ENCODE results near the gene NAT14.

The NAT14 gene

DNA sequence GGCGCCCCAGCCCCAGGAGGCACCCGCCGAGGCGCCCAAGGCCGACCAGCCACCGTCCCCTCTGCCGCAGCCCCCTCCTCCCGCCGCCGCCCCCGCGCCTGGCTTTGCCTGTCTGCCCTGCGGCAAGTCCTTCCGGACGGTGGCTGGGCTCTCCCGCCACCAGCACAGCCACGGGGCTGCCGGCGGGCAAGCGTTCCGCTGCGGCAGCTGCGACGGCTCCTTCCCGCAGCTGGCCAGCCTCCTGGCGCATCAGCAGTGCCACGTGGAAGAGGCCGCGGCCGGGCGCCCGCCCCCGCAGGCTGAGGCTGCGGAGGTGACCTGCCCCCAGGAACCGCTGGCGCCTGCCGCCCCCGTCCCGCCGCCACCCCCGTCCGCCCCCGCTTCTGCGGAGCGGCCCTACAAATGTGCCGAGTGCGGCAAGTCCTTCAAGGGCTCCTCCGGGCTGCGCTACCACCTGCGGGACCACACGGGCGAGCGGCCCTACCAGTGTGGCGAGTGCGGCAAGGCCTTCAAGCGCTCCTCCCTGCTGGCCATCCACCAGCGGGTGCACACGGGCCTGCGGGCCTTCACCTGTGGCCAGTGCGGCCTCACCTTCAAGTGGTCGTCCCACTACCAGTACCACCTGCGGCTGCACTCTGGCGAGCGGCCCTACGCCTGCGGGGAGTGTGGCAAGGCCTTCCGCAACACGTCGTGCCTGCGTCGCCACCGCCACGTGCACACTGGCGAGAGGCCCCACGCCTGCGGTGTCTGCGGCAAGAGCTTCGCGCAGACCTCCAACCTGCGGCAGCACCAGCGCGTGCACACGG is 2.6 kb upstream of the NAT14 start:
- POLR2A ChIA-PET (ENCODE audit: low non-redundant PET) = no interaction called here
- no peak for TF ChIP-seq CTCF (conservative IDR thresholded peaks at IDR 0.05; ENCODE audit: low read depth)
- H3K27ac ChIP-seq = no peak overlapping the region
- no peak for DNase-seq (ENCODE audit: low spot score)
- CTCF ChIA-PET = interaction anchor here (0.5 kb wide), 1 partner anchor 149 kb away, joined by 3 read pairs; no protein-coding TSS in a partner anchor

GRCh38 chr19:55482967-55483705 is 1.9 kb upstream of the NAT14 start:
- no peak for TF ChIP-seq CTCF (conservative IDR thresholded peaks at IDR 0.05; ENCODE audit: low read depth)
- ChIA-PET POLR2A (ENCODE audit: low non-redundant PET) (no interaction called here), CTCF (interaction anchor here (2.7 kb wide), 1 partner anchor 15 kb away, joined by 10 read pairs; no protein-coding TSS in a partner anchor)
- H3K27ac ChIP-seq = peak overlapping the region; percentile 99
- no peak for DNase-seq (ENCODE audit: low spot score)

DNA sequence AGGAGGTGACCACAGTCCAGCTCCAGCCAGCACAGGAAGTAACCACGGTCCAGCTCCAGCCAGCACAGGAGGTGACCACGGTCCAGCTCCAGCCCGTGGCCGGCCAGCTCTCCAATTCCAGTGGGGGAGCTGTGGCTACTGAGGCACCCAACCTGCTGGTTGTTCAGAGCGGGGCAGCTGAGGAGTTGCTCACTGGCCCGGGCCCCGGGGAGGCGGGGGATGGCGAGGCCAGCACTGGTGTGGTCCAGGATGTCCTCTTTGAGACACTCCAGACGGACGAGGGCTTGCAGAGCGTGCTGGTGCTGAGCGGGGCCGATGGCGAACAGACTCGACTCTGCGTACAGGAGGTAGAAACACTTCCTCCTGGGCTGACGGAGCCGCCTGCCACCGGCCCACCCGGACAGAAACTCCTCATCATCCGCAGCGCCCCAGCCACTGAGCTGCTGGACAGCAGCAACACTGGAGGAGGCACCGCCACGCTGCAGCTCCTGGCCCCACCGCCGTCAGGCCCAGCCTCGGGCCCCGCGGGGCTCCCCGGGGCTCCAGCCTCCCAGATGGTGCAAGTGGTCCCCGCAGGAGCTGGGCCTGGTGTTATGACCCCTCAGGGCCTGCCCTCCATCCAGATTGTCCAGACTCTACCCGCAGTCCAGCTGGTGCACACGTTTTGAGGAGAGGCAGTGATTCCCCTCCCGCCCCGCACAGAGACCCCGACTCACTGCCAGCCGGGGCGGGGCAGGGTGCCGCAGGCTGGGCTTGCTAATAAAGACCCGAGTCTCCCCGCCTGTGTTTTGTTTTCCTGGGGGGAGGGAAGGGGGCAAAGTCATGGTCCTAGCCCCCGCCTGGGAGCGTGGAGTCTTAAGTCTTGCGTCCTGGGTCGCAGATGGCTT is 1.0 kb upstream of the NAT14 start:
- peak overlapping the region; percentile 99 for H3K27ac ChIP-seq
- no peak for DNase-seq (ENCODE audit: low spot score)
- TF ChIP-seq CTCF (conservative IDR thresholded peaks at IDR 0.05; ENCODE audit: low read depth) = no peak
- CTCF ChIA-PET = interaction anchor here (2.7 kb wide), 1 partner anchor 16 kb away, joined by 10 read pairs; no protein-coding TSS in a partner anchor
- POLR2A ChIA-PET (ENCODE audit: low non-redundant PET) = interaction anchor here (0.6 to 0.8 kb wide), 2 partner anchors 7 to 153 kb away, joined by 4 read pairs; no protein-coding TSS in a partner anchor

DNA sequence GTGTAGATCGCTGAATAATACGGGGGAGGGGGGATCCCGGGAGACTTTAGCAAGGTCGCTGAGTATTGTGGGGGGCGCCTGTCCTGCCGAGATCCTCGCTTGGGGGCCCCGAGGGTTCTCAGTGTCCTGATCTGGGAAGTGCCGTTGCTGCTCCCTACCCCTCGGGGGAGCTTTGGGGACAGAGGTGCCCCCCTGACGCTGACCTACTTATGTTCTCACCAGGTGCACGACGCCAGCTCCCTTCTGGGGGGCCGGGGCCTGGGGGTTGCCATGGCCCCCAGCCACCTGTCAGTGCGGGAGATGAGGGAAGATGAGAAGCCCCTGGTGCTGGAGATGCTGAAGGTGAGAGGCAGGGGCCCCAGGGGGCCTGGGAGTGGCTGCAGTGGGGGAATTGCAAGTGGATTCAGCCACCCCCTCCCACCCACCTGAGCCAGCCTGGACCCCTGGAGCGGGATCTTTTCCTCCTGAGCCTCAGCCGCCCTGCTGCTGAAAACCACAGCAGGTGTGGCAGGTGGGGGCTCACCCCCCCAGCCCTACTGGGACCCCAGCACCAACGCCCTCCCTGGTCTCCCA is 537 bp downstream of the NAT14 start:
- peak overlapping the region; percentile 99 for H3K27ac ChIP-seq
- no peak for DNase-seq (ENCODE audit: low spot score)
- no peak for TF ChIP-seq CTCF (conservative IDR thresholded peaks at IDR 0.05; ENCODE audit: low read depth)
- POLR2A ChIA-PET (ENCODE audit: low non-redundant PET) = interaction anchor here (0.5 to 1.2 kb wide), 2 partner anchors 9 to 141 kb away, joined by 3 to 7 read pairs; partner anchors contain the start of gene ZNF628
- CTCF ChIA-PET = interaction anchor here (2.7 kb wide), 1 partner anchor 18 kb away, joined by 10 read pairs; no protein-coding TSS in a partner anchor

DNA sequence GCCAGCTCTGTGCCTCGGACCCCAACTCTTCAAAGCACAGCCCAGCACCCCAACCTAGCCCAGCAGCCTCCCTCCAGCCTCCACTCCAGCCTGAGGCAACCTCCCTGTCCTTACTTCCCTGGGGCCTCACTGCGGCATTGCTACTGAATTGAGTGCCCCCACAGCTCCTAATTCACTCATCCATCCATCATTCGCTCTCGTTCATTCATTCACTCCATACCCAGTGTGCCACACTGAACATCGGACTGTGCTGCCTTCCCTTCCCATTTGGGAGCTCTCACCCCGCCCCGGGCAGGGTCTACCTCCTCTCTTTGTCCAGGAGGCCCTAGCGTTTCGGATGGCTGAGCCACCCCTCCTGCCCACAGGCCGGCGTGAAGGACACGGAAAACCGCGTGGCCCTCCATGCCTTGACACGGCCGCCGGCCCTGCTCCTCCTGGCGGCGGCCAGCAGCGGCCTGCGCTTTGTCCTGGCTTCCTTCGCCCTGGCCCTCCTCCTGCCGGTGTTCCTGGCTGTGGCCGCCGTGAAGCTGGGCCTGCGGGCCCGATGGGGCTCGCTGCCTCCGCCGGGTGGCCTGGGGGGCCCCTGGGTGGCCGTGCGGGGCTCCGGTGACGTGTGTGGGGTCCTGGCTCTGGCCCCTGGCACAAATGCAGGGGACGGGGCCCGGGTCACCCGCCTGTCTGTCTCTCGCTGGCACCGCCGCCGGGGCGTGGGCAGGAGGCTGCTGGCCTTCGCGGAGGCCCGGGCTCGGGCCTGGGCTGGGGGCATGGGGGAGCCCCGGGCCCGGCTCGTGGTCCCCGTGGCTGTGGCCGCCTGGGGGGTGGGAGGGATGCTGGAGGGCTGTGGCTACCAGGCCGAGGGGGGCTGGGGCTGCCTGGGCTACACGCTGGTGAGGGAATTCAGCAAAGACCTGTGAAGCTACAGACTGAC is 1.3 kb downstream of the NAT14 start:
- no peak for DNase-seq (ENCODE audit: low spot score)
- CTCF ChIA-PET = interaction anchor here (0.7 to 2.7 kb wide), 3 partner anchors 18 to 147 kb away, joined by 3 to 10 read pairs (median 4); no protein-coding TSS in a partner anchor
- POLR2A ChIA-PET (ENCODE audit: low non-redundant PET) = interaction anchor here (1.3 kb wide), 1 partner anchor 9 kb away, joined by 4 read pairs; no protein-coding TSS in a partner anchor
- no peak for TF ChIP-seq CTCF (conservative IDR thresholded peaks at IDR 0.05; ENCODE audit: low read depth)
- H3K27ac ChIP-seq = peak overlapping the region; percentile 99

Data from RWPE1 (cell line).